K562 (cell line): ENCODE data around the gene RNFT2. TPM values are rescaled to one million over a fixed set of nuclear protein-coding genes. Genes with fewer than 3 reads are reported as not detected.

Experiments
- ADNP ChIP-seq: fragments of 200-800 bp; sonication (Bioruptor generic); IDR thresholded peaks from 2 replicates; pipeline ENCODE4 v1.6.1; 2016; ENCODE audit warnings: missing genetic modification characterization, missing compliant biosample characterization
- BRF2 ChIP-seq: IDR thresholded peaks from 3 replicates; pipeline ENCODE4 v1.6.1; 2011; ENCODE audit warnings: borderline replicate concordance, mild to moderate bottlenecking; ENCODE audit not compliant: insufficient read length, insufficient read depth
- CREM ChIP-seq: IDR thresholded peaks from 2 replicates; pipeline ENCODE4 v1.6.1; 2014; ENCODE audit warnings: antibody characterized with exemption, low read depth
- FOSL1 ChIP-seq: fragments of 200-800 bp; sonication (Bioruptor generic); conservative IDR thresholded peaks from 2 replicates; pipeline ENCODE4 v1.6.1; 2016; ENCODE audit warnings: missing genetic modification characterization, missing compliant biosample characterization
- FOXA3 ChIP-seq, 2 experiments: fragments of 450-650 bp in 1 of 2; sonication (generic) in 1 of 2; formaldehyde crosslinking; IDR thresholded peaks in 1 of 2; conservative IDR thresholded peaks in 1 of 2; 2 replicates each; pipeline versions ENCODE4 v1.4.0 to v1.8.0; 2020 to 2022; ENCODE audit warnings: mild to moderate bottlenecking in 2 of 2, missing genetic modification reagents in 1 of 2
- HCFC1 ChIP-seq: IDR thresholded peaks from 2 replicates; pipeline ENCODE4 v1.6.1; 2012; ENCODE audit warnings: low read depth, low read length, improper control_type of control experiment
- MAZ ChIP-seq, 2 experiments: fragments of 450-650 bp in 1 of 2; sonication (generic) in 1 of 2; formaldehyde crosslinking; IDR thresholded peaks in 1 of 2; conservative IDR thresholded peaks in 1 of 2; 2 replicates each; pipeline versions ENCODE4 v1.4.0 to v1.5.0; 2020; ENCODE audit warnings: mild to moderate bottlenecking in 1 of 2, missing genetic modification reagents in 1 of 2
- RAD51 ChIP-seq: fragments of 450-650 bp; IDR thresholded peaks from 2 replicates; pipeline ENCODE4 v1.7.1; 2016; ENCODE audit warnings: low read depth, mild to moderate bottlenecking, borderline replicate concordance
- RCOR1 ChIP-seq, 2 experiments: IDR thresholded peaks; 2 replicates each; pipeline ENCODE4 v1.6.1; 2012; ENCODE audit warnings: low read depth in 2 of 2, low read length in 2 of 2, borderline replicate concordance in 1 of 2, improper control_type of control experiment in 1 of 2
- RFX1 ChIP-seq: fragments of 450-650 bp; IDR thresholded peaks from 2 replicates; pipeline ENCODE4 v1.6.1; 2016; ENCODE audit warnings: mild to moderate bottlenecking, moderate library complexity
- ZNF395 ChIP-seq: fragments of 200-800 bp; sonication (Bioruptor generic); IDR thresholded peaks from 2 replicates; pipeline ENCODE4 v1.6.1; 2017; ENCODE audit warnings: missing genetic modification characterization, missing compliant biosample characterization
- ZNF644 ChIP-seq: fragments of 200-800 bp; sonication (Bioruptor generic); IDR thresholded peaks from 2 replicates; pipeline ENCODE4 v1.6.1; 2016; ENCODE audit warnings: low read depth, missing genetic modification characterization, missing compliant biosample characterization
- ZNF764 ChIP-seq: fragments of 250-450 bp; sonication (Bioruptor Pico); IDR thresholded peaks from 2 replicates; pipeline ENCODE4 v1.4.0; 2020; ENCODE audit warnings: low read depth, mild to moderate bottlenecking, moderate library complexity
- polyA plus RNA-seq, 8 experiments: library from polyadenylated mRNA; depleted of rRNA in 4 of 8; stranded (reverse) in 5 of 8; unstranded in 3 of 8; fragments of >200 nt; fragmentation: Nextera tagmentation in 2 of 8; fragmentation: Illumina TruSeq in 1 of 8; extraction: Ambion mirVana in 2 of 8; extraction: Trizol in 1 of 8; gene quantifications; 2 replicates each; pipeline versions ENCODE4 v1.2.1 to v1.2.3, GENCODE V29; 2011 to 2014; ENCODE audit warnings: inconsistent platforms in 1 of 8, missing spikeins in 1 of 8
- total RNA-seq, 7 experiments: library from RNA; depleted of rRNA in 6 of 7; stranded (reverse); fragments of >200 nt in 6 of 7; fragmentation: Illumina TruSeq in 2 of 7; extraction: Trizol in 2 of 7; gene quantifications; 2 replicates each; pipeline versions ENCODE4 v1.2.1 to v1.2.3, GENCODE V29; 2011 to 2021; ENCODE audit warnings: low replicate concordance in 1 of 7
- TF ChIP-seq, protein P1 (sequence below): sonication (generic); formaldehyde crosslinking; IDR thresholded peaks from 2 replicates; pipeline ENCODE4 v1.9.0; 2022; ENCODE audit warnings: mild to moderate bottlenecking, missing genetic modification reagents
- TF ChIP-seq, protein P2 (sequence below), 2 experiments: fragments of 450-650 bp; conservative IDR thresholded peaks; 2 replicates each; pipeline ENCODE4 v1.6.1; 2017; ENCODE audit warnings: mild to moderate bottlenecking in 2 of 2, moderate library complexity in 2 of 2
- TF ChIP-seq, protein P3 (sequence below): fragments of 450-650 bp; IDR thresholded peaks from 2 replicates; pipeline ENCODE4 v1.6.1; 2016; ENCODE audit warnings: borderline replicate concordance
- TF ChIP-seq, protein P4 (sequence below): fragments of 450-650 bp; formaldehyde crosslinking; IDR thresholded peaks from 2 replicates; pipeline ENCODE4 v1.4.0; 2022; ENCODE audit warnings: missing genetic modification characterization

RNFT2 gene
- total and polyA plus RNA-seq, 9 of the 15 experiments (the other 6 are each of a cell fraction or from before 2014, with no cell fraction given), result 3.6 to 26.3 (median 9.5) TPM

GRCh38 chr12:116759783-116760621, 21.9 kb downstream of the RNFT2 start (continued):
- TF ChIP-seq CREM (peak; percentile 61; the same call in 1 of the 2 replicates), HCFC1 (no peak; the same call in 1 of the 2 replicates), ZNF395 (CRISPR knock-in tag) (no peak), RAD51 (no peak), ZNF764 (CRISPR knock-in tag) (0 out of 2 replicates have a peak, but pooled peaks have one; percentile 13), RCOR1 (IDR thresholded peaks at IDR 0.05; ENCODE audit: borderline replicate concordance in 1 of 2, low read depth in 2 of 2, low read length in 2 of 2) (peak in 1 of 2 experiments; percentile 45; a peak in 1 of 4 replicates), ADNP (tag) (no peak), MAZ (CRISPR knock-in tag; conservative IDR thresholded peaks at IDR 0.05 in 1 of 2, IDR thresholded peaks at IDR 0.05 in 1 of 2) (no peak; a peak in 2 of 4 replicates), RFX1 (peak; percentile 31; the same call in 1 of the 2 replicates), ZNF644 (tag) (no peak), FOSL1 (tag) (0 out of 2 replicates have a peak, but pooled peaks have one; percentile 21), BRF2 (no peak), FOXA3 (CRISPR knock-in tag; conservative IDR thresholded peaks at IDR 0.05 in 1 of 2, IDR thresholded peaks at IDR 0.05 in 1 of 2) (0 out of 4 replicates have a peak, but pooled peaks of 1 of the 2 experiments have one; percentile 37)
- TF ChIP-seq, protein P1, sequence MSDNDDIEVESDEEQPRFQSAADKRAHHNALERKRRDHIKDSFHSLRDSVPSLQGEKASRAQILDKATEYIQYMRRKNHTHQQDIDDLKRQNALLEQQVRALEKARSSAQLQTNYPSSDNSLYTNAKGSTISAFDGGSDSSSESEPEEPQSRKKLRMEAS, result peak; percentile 49; the same call in 1 of the 2 replicates
- TF ChIP-seq, protein P2, sequence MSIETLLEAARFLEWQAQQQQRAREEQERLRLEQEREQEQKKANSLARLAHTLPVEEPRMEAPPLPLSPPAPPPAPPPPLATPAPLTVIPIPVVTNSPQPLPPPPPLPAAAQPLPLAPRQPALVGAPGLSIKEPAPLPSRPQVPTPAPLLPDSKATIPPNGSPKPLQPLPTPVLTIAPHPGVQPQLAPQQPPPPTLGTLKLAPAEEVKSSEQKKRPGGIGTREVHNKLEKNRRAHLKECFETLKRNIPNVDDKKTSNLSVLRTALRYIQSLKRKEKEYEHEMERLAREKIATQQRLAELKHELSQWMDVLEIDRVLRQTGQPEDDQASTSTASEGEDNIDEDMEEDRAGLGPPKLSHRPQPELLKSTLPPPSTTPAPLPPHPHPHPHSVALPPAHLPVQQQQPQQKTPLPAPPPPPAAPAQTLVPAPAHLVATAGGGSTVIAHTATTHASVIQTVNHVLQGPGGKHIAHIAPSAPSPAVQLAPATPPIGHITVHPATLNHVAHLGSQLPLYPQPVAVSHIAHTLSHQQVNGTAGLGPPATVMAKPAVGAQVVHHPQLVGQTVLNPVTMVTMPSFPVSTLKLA (conservative IDR thresholded peaks at IDR 0.05), result peak; percentile 63 to 81
- TF ChIP-seq, protein P3, sequence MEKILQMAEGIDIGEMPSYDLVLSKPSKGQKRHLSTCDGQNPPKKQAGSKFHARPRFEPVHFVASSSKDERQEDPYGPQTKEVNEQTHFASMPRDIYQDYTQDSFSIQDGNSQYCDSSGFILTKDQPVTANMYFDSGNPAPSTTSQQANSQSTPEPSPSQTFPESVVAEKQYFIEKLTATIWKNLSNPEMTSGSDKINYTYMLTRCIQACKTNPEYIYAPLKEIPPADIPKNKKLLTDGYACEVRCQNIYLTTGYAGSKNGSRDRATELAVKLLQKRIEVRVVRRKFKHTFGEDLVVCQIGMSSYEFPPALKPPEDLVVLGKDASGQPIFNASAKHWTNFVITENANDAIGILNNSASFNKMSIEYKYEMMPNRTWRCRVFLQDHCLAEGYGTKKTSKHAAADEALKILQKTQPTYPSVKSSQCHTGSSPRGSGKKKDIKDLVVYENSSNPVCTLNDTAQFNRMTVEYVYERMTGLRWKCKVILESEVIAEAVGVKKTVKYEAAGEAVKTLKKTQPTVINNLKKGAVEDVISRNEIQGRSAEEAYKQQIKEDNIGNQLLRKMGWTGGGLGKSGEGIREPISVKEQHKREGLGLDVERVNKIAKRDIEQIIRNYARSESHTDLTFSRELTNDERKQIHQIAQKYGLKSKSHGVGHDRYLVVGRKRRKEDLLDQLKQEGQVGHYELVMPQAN, result peak; percentile 25; the same call in 1 of the 2 replicates
- TF ChIP-seq, protein P4, sequence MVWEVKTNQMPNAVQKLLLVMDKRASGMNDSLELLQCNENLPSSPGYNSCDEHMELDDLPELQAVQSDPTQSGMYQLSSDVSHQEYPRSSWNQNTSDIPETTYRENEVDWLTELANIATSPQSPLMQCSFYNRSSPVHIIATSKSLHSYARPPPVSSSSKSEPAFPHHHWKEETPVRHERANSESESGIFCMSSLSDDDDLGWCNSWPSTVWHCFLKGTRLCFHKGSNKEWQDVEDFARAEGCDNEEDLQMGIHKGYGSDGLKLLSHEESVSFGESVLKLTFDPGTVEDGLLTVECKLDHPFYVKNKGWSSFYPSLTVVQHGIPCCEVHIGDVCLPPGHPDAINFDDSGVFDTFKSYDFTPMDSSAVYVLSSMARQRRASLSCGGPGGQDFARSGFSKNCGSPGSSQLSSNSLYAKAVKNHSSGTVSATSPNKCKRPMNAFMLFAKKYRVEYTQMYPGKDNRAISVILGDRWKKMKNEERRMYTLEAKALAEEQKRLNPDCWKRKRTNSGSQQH, result no peak
